CD4-positive, alpha-beta T cell treated with Interleukin-17A for 1 hour (primary cell): ENCODE data around the gene ABCB11.
"Not testable (repeated sequence)": the region's sequence is repeated elsewhere in the genome, so short reads cannot be mapped to it uniquely, and the experiment has no call there.

ENCODE experiments used
- DNase-seq: peaks from one replicate; pipeline ENCODE4 v3.0.0-alpha.2; 2020

The ABCB11 gene

GRCh38 chr2:169041594-169041993 lies 10.5 kb upstream of the ABCB11 start:
- DNase-seq, result no peak

- no peak for DNase-seq
Observed at GRCh38 chr2:169039702-169040101, 8.6 kb upstream of the ABCB11 start.

GRCh38 chr2:169038338-169038757 lies 7.2 kb upstream of the ABCB11 start:
- no peak for DNase-seq

GRCh38 chr2:169036736-169037440 lies 5.8 kb upstream of the ABCB11 start:
- DNase-seq, result no peak

- no peak for DNase-seq
Observed at GRCh38 chr2:169035887-169036286, 4.8 kb upstream of the ABCB11 start.

- DNase-seq, result no peak
Observed at GRCh38 chr2:169034984-169035544, 3.9 kb upstream of the ABCB11 start.

- DNase-seq, result no peak
Observed at GRCh38 chr2:169034256-169034655, 3.1 kb upstream of the ABCB11 start.

GRCh38 chr2:169029341-169029740 lies 1.8 kb downstream of the ABCB11 start:
- DNase-seq, result no peak

- no peak for DNase-seq
Observed at GRCh38 chr2:169027234-169027633, 3.9 kb downstream of the ABCB11 start.

- no peak for DNase-seq
Observed at GRCh38 chr2:169026056-169026455, 5.1 kb downstream of the ABCB11 start.

GRCh38 chr2:169023161-169023560 lies 8.0 kb downstream of the ABCB11 start:
- no peak for DNase-seq

- DNase-seq, result no peak
Observed at GRCh38 chr2:169018390-169018789, 12.7 kb downstream of the ABCB11 start.

GRCh38 chr2:169015943-169016342 lies 15.2 kb downstream of the ABCB11 start:
- DNase-seq, result no peak

GRCh38 chr2:169014780-169015179 lies 16.3 kb downstream of the ABCB11 start:
- DNase-seq, result no peak

- no peak for DNase-seq
Observed at GRCh38 chr2:169013628-169014026, 17.5 kb downstream of the ABCB11 start.

- DNase-seq, result no peak
Observed at GRCh38 chr2:169012812-169013627, 18.1 kb downstream of the ABCB11 start.

- DNase-seq, result not testable (repeated sequence)
Observed at GRCh38 chr2:169012191-169012792, 18.8 kb downstream of the ABCB11 start.

GRCh38 chr2:169011698-169012097 lies 19.4 kb downstream of the ABCB11 start:
- DNase-seq, result no peak

GRCh38 chr2:169010633-169011460 lies 20.3 kb downstream of the ABCB11 start:
- no peak for DNase-seq

GRCh38 chr2:169009865-169010579 lies 21.1 kb downstream of the ABCB11 start:
- DNase-seq, result no peak

GRCh38 chr2:169007941-169008340 lies 23.2 kb downstream of the ABCB11 start:
- DNase-seq, result no peak

- no peak for DNase-seq
Observed at GRCh38 chr2:169007356-169007755, 23.8 kb downstream of the ABCB11 start.
